Brain pericyte (primary cell): ENCODE results near the gene PRXL2C.
A peak's percentile ranks its signal among the peaks of the same experiment; 100 is the strongest.
"Not testable (repeated sequence)": the region's sequence is repeated elsewhere in the genome, so short reads cannot be mapped to it uniquely, and the experiment has no call there.

Experiments used
- DNase-seq: peaks from one replicate; pipeline ENCODE4 v3.0.0-alpha.2; 2012; ENCODE audit warnings: low read depth, low spot score

The PRXL2C gene

GRCh38 chr9:96655198-96655851, at the start of gene PRXL2C:
Gene PRXL2C (minus strand): TSS chr9:96655317. CDS start chr9:96655281, 36 bp downstream.
- no peak for DNase-seq

DNA sequence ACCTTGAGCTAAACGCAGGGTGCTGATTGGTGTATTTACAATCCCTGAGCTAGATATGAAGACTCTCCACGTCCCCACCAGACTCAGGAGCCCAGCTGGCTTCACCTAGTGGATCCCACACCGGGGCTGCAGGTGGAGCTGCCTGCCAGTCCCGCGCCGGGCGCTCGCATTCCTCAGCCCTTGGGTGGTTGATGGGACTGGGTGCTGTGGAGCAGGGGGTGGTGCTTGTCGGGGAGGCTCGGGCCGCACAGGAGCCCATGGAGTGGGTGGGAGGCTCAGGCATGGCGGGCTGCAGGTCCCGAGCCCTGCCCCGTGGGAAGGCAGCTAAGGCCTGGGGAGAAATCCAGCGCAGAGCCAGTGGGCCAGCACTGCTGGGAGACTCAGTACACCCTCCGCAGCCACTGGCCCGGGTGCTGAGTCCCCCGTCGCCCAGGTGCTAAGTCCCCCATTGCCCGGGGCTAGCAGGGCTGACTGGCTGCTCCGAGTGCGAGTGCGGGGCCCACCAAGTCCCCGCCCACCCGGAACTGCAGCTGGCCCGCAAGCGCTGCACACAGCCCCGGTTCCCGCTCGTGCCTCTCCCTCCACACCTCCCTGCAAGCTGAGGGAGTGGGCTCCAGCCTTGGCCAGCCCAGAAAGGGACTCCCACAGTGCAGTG, 45.7 kb upstream of the PRXL2C start:
- not testable (repeated sequence) for DNase-seq

DNA sequence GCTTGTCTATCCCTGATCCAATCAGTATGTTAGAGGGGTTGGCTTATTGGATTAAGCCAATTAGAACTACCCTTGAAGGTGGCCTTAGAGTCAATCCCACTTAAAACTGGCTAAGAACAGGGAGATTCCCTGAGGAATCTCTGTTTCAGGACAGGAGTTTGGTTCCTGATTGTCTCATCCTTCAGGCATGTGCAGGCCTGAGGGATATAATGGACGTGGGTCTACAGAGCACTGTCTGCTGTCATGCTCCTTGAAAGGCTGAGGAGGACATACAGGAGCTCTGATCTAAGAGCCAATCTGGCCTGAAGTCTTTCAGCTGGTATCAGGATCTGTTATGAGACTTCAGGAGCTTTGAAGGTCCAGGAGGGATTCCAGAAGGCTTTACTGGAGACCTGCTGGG, 36.2 kb upstream of the PRXL2C start:
- DNase-seq, result no peak

GRCh38 chr9:96688745-96689464, 33.8 kb upstream of the PRXL2C start:
- no peak for DNase-seq

- DNase-seq, result no peak
These were observed 33.1 kb upstream of the PRXL2C start for GRCh38 chr9:96688187-96688586.

DNA sequence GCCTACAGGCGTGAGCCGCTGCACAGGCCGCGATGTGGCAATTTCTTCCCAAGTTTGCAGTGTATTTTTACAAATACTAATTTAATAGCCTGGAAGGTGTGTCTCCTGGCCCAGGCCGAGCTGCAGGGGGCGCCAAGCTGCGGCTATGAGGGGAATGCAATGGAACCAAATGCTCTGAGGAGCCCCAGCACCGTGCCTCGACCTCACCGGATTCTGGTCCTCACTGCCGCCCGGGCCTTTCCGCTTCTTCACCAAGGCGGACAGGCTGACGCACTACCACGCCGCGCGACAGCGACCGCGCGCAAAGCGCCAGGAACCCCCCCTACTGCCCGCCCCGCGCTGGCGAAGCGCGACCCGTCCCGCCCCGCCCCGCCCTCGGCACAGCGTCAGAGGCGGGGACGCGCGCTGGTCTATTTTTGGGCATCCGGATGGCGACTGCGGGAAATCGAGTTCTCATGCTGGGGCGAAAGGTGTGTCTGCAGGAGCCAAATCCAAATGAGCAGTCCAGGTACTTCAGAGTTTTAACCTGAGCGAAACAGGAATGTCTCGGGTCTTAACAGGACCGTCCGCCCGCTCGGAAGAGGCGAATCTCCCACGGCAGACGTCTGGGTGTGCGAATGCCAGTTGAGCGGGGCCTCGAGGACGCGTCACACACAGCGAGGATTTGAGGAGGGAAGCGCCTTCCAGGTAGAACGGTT, 31.7 kb upstream of the PRXL2C start:
- no peak for DNase-seq

DNA sequence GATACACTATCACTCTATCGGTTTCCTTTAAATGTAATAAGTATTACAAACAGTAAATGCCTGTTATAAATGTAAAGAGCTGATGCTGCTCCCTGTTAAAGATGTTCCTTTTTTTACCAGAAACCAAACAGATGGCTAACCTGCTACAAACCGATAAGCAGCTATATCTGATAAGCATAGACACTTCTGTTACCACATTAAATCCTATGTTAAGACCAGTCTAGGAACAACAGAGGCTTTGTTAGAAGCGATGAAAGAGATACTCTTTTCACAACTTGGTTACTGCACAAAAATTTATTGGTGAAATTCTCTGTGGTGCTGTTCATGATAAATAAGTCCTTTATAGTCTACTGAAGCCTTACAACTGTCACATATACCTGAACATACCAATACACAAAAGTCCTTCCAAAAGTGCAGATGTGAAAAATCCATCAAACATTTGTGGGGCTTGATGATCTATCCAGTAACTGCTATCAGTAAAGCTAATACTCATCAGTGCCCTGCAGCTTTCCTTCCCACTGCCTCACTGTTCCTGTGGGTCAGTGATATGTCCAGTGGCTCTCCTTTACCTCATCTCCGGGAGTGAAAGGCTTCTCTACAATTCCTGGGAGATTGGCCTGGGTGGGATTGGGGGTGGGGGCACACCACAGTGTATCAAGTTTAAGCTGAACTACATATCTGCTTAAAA, 25.8 kb upstream of the PRXL2C start:
- DNase-seq, result no peak

DNA sequence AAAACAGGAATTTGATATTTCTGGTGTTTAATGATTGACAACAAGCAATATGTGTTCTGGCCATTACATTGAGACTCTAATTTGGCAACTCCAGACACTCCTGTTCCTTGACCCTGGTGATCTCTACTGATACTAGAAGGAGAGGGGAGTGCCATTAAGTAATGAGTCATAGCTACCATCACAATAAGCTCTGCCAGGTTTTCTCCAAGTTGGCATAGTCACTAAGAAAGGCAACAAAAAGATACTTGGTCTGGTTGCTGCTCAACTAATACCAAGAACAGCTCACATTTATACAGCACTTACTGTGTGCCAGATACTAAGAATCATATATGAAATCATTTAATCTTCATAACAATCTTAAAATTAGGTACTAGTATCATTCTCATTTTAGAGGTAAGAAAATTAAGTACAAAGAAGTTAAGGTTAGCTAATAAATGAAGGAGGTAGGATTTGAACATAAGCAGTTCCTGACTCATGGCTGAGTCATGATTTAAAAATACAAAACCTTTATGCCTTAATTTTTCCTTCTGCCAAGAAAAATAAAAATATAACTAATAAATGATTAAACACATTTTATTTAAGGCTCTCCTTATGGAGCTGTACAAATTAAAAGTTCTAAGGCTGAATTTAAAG, 19.9 kb upstream of the PRXL2C start:
- DNase-seq, result no peak

DNA sequence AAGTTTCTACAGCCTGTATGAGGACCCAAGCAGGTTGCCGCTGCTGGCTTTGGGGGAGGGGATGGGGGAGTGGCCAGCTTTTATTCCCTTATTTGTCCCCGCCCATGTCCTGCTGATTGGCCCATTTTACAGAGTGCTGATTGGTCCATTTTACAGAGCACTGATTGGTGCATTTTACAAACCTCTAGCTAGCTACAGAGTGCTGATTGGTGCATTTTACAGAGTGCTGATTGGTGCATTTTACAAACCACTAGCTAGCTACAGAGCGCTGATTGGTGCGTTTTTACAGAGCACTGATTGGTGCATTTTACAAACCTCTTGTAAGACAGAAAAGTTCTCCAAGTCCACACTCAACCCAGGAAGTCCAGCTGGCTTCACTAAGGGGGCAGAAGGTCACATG, 18.7 kb upstream of the PRXL2C start:
- not testable (repeated sequence) for DNase-seq

GRCh38 chr9:96668868-96669534, 13.9 kb upstream of the PRXL2C start:
- no peak for DNase-seq

DNA sequence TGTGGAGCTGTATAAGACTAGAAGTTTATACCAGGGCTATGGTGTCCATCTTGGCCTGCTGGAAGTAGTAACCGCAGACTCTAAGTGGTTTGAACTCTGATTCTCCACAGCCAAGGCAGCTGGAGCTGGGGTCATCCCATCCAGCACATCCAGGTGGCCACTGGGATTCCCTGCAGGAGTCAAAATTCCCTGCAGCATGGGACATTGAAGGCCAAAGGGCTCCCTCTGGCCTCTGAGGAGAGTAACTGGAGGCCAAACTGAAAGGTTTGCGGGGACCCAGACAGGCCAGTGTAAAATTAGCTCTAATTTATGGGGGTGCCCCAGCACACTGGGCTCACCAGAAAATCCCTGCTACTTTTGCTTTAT, 12.2 kb upstream of the PRXL2C start:
- no peak for DNase-seq

DNA sequence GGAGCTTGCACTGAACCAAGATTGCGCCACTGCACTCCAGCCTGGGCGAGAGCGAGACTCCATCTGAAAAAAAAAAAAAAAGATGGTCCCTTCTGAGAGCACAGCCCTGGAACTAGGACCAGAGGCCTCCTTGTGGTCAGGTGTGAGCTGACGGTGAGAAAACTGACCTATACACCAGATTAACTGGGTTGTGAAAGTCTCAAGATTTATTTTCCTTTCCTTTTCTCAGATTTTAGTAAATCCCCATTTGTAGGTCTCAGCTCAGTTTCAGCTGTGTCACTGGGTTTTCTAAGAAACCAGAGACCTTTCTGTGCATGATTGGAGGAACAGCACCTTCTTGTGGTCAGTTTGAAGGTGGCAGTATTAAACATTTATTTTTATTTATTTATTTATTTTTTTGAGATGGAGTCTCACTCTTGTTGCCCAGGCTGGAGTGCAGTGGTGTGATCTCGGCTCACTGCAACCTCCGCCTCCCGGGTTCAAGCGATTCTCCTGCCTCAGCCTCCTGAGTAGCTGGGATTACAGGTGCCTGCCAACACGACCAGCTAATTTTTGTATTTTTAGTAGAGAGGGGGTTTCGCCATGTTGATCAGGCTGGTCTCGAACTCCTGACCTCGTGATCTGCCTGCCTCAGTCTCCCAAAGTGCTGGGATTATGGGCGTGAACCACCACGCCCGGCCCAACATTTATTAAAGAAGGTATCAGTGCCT, 11.7 kb upstream of the PRXL2C start:
- not testable (repeated sequence) for DNase-seq

DNA sequence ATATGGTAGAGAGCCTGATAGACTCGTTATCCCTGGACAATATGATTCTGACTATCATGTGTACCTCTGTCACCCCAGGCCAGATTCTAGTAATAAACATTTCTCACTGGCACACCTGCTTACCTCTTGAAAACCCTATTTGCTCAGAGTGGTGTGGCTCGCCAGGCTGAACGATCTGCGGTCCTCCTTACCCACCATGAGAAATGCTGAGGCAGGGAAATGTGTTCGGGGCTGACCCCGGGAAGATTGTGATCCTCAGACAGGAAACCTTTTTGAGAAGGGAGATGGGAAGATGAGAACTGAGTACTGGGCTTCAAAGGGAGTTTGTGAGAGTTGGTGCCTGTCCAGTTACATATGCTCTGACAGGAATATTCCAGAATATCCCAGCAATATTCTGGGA, 10.7 kb upstream of the PRXL2C start:
- DNase-seq, result no peak

DNA sequence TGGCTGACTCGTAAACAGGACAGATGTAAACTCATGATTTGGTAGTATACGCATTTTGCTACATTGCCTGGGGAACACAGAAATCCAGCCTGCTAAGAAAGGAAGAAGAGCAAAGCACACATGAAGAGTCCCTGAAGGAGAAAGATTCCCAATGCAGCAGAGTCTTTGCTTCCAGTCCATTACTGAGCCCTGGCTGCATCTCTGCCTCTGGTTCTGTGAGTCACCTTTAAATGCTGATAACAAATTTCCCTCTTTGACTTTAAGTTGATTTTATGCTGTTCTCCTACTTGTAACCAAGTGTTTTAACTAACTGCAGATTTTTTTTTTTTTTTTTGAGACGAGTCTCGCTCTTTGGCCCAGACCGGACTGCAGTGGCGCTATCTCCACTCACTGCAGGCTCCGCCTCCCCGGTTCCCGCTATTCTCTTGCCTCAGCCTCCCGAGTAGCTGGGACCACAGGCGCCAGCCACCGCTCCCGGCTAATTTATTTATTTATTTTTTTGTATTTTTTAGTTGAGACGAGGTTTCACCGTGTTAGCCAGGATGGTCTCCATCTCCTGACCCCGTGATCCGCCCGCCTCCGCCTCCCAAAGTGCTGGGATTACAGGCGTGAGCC, 8.5 kb upstream of the PRXL2C start:
- DNase-seq, result no peak

DNA sequence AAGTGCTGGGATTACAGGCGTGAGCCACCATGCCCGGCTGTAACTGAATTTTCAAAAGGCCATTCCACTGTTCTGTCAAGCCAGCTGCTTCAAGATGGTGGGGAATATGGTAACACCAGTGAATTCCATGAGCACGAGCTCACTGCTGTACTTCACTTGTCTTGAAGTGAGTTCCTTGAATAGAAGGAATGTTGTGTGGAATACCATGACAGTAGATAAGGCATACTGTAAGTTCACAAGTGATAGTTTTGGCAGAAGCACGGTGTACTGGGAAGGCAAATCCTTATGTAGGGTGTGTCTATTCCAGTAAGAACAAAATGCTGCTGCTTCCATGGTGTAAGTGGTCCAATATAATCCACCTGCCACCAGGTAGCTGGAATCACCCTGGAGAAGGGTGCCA, 6.6 kb upstream of the PRXL2C start:
- no peak for DNase-seq

GRCh38 chr9:96660692-96661248, 5.7 kb upstream of the PRXL2C start:
- DNase-seq, result no peak

- peak; percentile 68 for DNase-seq
These were observed 493 bp downstream of the PRXL2C start for GRCh38 chr9:96654450-96655197.

DNA sequence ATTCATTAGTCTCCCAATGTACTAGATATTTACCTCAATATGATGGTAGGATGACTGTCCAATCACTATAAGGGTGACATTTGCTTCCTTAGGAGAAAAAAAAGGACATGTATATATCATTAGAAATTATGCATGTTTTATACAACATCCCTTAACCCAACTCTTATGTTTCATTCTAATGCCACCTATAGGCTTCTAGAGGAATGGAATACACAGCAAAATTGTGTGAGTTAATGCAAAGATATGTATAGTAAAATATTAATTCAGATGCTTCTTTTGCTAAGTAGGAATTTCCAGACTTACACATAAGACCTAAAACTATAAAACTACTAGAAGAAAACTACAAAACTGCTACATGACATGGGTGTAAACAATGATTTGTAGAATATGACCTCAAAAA, 3.5 kb downstream of the PRXL2C start:
- no peak for DNase-seq
